ACC112 (cell line): ENCODE measurements around the gene DOK1.

ENCODE experiments used
- H2AFZ ChIP-seq: fragments of 200-600 bp; sonication (generic); one replicate; pipeline ENCODE4 v1.6.0; 2017; ENCODE audit warnings: antibody characterized with exemption, low read length; ENCODE audit not compliant: unreplicated experiment
- H3K27ac ChIP-seq: fragments of 200-600 bp; sonication (generic); 2 replicates; pipeline ENCODE4 v1.5.1; 2014; ENCODE audit warnings: low read depth, mild to moderate bottlenecking, antibody characterized with exemption, low read length, moderate library complexity
- H3K27me3 ChIP-seq: fragments of 200-600 bp; sonication (generic); 2 replicates; pipeline ENCODE4 v1.6.1; 2014; ENCODE audit warnings: mild to moderate bottlenecking, antibody characterized with exemption, low read length, moderate library complexity, mixed read lengths; ENCODE audit not compliant: insufficient read depth
- H3K36me3 ChIP-seq: fragments of 200-600 bp; sonication (generic); 2 replicates; pipeline ENCODE4 v1.6.1; 2016; ENCODE audit warnings: mild to moderate bottlenecking, antibody characterized with exemption, low read length, moderate library complexity, mixed read lengths; ENCODE audit not compliant: insufficient read depth
- H3K4me1 ChIP-seq: fragments of 200-600 bp; sonication (generic); one replicate; pipeline ENCODE4 v1.6.1; 2016; ENCODE audit warnings: low read length, mixed read lengths; ENCODE audit not compliant: insufficient read depth, unreplicated experiment, control insufficient read depth
- H3K4me3 ChIP-seq: fragments of 200-600 bp; sonication (generic); 2 replicates; pipeline ENCODE4 v1.5.1; 2014; ENCODE audit warnings: mild to moderate bottlenecking, low read depth, low read length
- H3K79me2 ChIP-seq: fragments of 200-600 bp; sonication (generic); one replicate; pipeline ENCODE4 v1.6.0; 2016; ENCODE audit warnings: low read length; ENCODE audit not compliant: control insufficient read depth, unreplicated experiment, insufficient read depth

DOK1 gene

GRCh38 chr2:74573747-74574562, 19.4 kb downstream of the DOK1 start:
- Histone ChIP-seq H3K27ac (peak overlapping the region; percentile 85), H3K4me3 (peak overlapping the region; percentile 70), H2AFZ (peak overlapping the region; percentile 57), H3K27me3 (no peaks in the 10 kb centered on the region), H3K4me1 (peaks cover 61% of the 10 kb centered on the region), H3K36me3 (no peaks in the 10 kb centered on the region), H3K79me2 (no peaks in the 10 kb centered on the region)

GRCh38 chr2:74575320-74575719, 20.8 kb downstream of the DOK1 start:
- peaks cover 53% of the 10 kb centered on the region for H3K4me1 ChIP-seq
- H3K27ac ChIP-seq: peak overlapping the region; percentile 85
- H2AFZ ChIP-seq: no peak overlapping the region

DNA sequence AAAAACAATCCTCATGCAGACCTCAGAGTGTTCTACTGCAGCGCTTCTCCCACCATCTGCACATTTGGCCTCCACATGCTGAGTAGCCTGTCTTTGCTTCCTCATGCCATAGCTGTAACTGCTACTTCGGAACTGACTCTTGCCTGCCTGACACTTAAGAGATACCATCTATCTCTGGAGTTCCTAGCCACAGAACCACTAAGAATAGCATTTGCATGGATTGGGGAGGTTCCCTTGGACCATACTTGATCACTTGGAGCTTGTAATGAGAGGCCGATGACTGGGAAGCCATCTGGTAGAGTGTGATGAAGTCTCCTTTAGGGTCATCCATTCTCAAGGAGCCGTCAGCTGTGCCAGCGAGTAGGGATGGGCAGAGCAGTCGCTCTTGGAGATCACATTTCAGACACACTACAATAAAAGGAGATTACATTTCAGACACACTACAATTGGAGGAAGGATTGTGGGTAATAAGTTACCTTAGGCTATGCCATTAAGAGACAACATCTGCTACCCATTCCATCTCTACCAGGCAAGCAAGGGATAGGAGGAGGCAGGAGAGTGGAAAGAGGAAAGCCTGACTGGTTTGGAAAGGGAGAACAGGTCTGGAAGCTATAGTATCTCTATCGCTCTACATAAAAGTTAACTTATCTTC, 21.8 kb downstream of the DOK1 start:
- Histone ChIP-seq H3K27me3 (no peaks in the 10 kb centered on the region), H3K27ac (peak overlapping the region; percentile 55), H3K79me2 (no peaks in the 10 kb centered on the region), H3K36me3 (no peaks in the 10 kb centered on the region), H2AFZ (no peak overlapping the region), H3K4me1 (peaks cover 49% of the 10 kb centered on the region), H3K4me3 (no peak overlapping the region)

More at GRCh38 chr2:74575320-74575719, 20.8 kb downstream of the DOK1 start:
- no peaks in the 10 kb centered on the region for H3K79me2 ChIP-seq
- H3K36me3 ChIP-seq: no peaks in the 10 kb centered on the region
- no peak overlapping the region for H3K4me3 ChIP-seq
- no peaks in the 10 kb centered on the region for H3K27me3 ChIP-seq

GRCh38 chr2:74576863-74577229, 22.3 kb downstream of the DOK1 start:
- H3K4me1 ChIP-seq: peaks cover 49% of the 10 kb centered on the region
- H3K79me2 ChIP-seq: no peaks in the 10 kb centered on the region
- H2AFZ ChIP-seq: no peak overlapping the region
- no peak overlapping the region for H3K4me3 ChIP-seq
- no peaks in the 10 kb centered on the region for H3K27me3 ChIP-seq
- no peaks in the 10 kb centered on the region for H3K36me3 ChIP-seq
- peak overlapping the region; percentile 55 for H3K27ac ChIP-seq

GRCh38 chr2:74577448-74577847, 22.9 kb downstream of the DOK1 start:
- H3K4me1 ChIP-seq: peaks cover 49% of the 10 kb centered on the region
- no peaks in the 10 kb centered on the region for H3K36me3 ChIP-seq
- H3K27me3 ChIP-seq: no peaks in the 10 kb centered on the region
- no peaks in the 10 kb centered on the region for H3K79me2 ChIP-seq
- H3K27ac ChIP-seq: peak overlapping the region; percentile 55
- no peak overlapping the region for H3K4me3 ChIP-seq
- peak overlapping the region; percentile 77 for H2AFZ ChIP-seq

DNA sequence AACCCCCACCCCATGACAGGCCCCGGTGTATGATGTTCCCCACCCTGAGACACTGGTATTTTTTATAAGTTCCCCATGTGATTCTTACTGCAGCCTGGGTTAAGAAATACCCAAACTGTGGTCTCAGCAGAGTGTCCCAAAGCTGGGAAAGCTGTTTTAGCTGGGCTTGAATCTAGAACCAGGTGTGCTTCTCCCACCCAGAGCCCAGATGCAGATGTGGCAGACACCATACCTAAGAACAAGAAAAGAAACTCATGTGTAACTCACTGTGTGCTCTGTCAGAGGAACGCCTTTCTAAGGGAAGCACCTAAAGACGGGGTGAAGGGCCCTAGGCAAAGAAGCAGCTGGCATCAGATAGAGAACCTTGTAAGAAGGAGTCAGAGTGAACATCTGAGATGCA, 23.9 kb downstream of the DOK1 start:
- peaks cover 49% of the 10 kb centered on the region for H3K4me1 ChIP-seq
- H3K79me2 ChIP-seq: no peaks in the 10 kb centered on the region
- no peak overlapping the region for H3K27ac ChIP-seq
- no peaks in the 10 kb centered on the region for H3K27me3 ChIP-seq
- no peak overlapping the region for H3K4me3 ChIP-seq
- no peaks in the 10 kb centered on the region for H3K36me3 ChIP-seq
- H2AFZ ChIP-seq: no peak overlapping the region

DNA sequence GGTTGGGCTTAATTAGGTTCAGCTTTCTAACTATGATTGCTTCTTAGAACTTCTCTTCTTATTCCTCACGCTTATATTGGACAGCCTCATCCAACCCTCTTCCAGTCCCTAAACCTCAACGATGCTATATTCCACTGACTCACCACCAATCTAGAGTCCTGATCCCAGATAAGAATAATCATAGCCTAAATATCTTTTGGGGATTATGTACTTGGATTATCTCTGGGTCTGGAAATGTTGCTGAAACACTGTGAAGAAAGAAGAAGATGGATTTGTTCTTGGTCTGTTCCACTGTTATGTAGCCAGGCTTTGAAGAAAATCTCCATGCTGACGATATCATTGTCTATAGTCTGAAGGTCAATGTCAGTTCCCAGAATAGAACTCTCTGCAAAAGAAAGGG, 26.9 kb downstream of the DOK1 start:
- Histone ChIP-seq H3K79me2 (no peaks in the 10 kb centered on the region), H3K27me3 (no peaks in the 10 kb centered on the region), H3K4me1 (peaks cover 45% of the 10 kb centered on the region), H3K4me3 (no peak overlapping the region), H3K36me3 (no peaks in the 10 kb centered on the region), H2AFZ (no peak overlapping the region), H3K27ac (no peak overlapping the region)

DNA sequence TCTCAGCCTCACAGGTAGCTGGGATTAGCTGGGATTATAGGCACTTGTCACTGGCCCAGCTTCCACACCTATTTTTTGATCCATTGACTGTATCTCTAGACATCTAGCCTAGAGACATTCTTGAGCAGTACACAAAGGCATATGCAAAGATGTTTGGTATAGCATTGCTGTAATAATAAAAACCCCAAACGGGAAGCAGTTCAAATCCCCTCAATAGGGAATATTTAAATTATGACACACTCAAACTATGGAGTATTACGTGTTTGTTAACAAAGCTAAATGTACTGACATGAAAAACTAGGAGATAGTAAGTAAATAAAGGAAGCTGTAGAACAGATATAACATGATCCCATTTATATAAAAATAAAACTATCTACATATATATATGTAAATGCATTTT, 27.7 kb downstream of the DOK1 start:
- no peaks in the 10 kb centered on the region for H3K36me3 ChIP-seq
- H3K27ac ChIP-seq: no peak overlapping the region
- no peak overlapping the region for H3K4me3 ChIP-seq
- H3K27me3 ChIP-seq: no peaks in the 10 kb centered on the region
- no peak overlapping the region for H2AFZ ChIP-seq
- H3K79me2 ChIP-seq: no peaks in the 10 kb centered on the region
- H3K4me1 ChIP-seq: peaks cover 38% of the 10 kb centered on the region

DNA sequence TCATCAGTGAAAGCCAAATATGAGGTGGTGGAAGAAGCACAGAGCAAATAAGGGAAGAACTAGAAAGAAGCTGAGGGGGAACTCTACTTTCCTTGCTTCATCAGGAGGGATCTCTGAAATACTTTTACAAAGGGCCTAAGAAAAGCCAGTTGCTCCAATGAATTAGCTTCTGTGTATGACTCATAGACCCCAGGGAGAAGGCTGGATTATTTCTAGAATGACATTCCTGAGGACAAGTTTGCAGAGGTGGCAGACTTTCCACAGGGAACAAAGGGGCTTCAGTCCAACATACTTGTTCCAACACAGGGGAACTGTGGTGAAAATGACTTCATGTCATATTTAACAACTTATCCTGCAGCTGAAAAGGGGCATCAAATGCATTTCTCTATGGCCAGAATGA, 29.0 kb downstream of the DOK1 start:
- peak overlapping the region; percentile 85 for H3K27ac ChIP-seq
- H3K27me3 ChIP-seq: no peaks in the 10 kb centered on the region

DNA sequence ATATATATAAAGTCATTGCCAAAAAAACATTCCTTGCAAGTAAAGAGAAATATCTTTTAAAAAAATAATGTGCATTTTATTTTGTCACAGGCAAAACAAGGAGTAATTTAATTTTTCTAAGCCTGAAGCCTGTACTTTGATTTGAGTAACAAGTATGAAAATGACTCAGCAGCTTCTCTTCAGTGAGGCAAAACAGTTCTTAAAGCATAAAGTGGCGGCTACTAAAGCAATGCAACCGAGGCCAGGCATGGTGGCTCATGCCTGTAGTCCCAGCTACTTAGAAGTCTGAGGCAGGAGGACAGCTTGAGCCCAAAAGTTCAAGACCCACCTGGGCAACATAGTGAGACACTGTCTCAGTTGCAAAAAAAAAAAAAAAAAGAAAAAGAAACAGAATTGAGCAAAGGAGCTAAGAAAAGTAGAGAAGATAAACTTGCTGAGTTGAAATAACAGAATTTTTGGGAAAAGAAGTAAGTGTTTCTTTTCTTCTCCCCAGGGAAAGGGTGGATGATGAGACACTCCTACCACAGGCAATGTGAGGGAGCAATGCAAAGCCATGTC, 29.6 kb downstream of the DOK1 start:
- no peaks in the 10 kb centered on the region for H3K36me3 ChIP-seq
- H2AFZ ChIP-seq: no peak overlapping the region
- peaks cover 39% of the 10 kb centered on the region for H3K4me1 ChIP-seq
- no peaks in the 10 kb centered on the region for H3K79me2 ChIP-seq
- H3K27ac ChIP-seq: peak overlapping the region; percentile 85
- no peaks in the 10 kb centered on the region for H3K27me3 ChIP-seq
- H3K4me3 ChIP-seq: no peak overlapping the region; the same call in 1 of the 2 replicates

More for the DNA sequence above, 29.0 kb downstream of the DOK1 start:
- Histone ChIP-seq H3K4me3 (no peak overlapping the region), H3K79me2 (no peaks in the 10 kb centered on the region), H3K36me3 (no peaks in the 10 kb centered on the region), H3K4me1 (peaks cover 32% of the 10 kb centered on the region), H2AFZ (peak overlapping the region; percentile 8)
